ENCODE data around the gene IFT27. TPM values are rescaled to one million over a fixed set of nuclear protein-coding genes. Genes with fewer than 3 reads are reported as not detected.
A peak's percentile ranks its signal among the peaks of the same experiment; 100 is the strongest.

Gene IFT27
- total RNA-seq, 4 donors from 2014 or later = 2.3 to 27.0 (median 15.4) TPM

DNA sequence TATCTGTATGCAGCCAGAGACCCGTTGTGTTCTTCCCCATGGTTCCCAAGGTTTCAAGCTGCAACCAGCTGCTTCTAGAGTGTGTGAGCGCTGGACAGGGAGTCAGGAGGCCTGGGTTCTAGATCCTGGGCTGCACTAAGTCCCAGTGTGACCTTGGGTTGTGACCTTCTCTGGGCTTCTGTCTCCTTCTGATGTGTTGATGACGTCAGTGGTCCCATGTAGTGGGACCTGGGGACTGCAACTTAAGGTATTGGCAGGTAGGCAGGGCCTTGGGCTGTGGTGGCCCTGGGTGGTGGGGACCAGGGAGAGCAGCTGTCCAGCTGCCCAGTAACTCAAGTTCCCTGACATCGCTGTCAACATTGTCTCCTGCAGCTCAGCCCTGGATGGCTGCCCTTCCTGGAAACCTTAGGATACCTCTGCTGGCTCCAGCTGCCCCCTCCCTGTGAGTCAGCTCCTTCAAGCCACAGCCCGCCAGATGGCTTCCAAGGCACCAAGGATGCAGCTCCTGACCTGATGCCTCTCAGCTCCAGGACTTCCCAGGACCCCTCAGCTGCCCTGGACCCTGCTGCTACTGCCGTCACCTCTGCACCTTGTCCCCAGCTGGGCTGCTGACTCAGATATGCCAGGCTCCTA, 42.2 kb upstream of the IFT27 start:
- Histone ChIP-seq H3K9me3 (no peaks in the 10 kb centered on the region), H3K36me3 (no peaks in the 10 kb centered on the region), H3K27me3 (peaks cover 0 to 8% of the 10 kb centered on the region in 2 donors), H3K4me1 (no peaks in the 10 kb centered on the region), H3K4me3 (no peak overlapping the region), H3K27ac (no peak overlapping the region)
- DNase-seq = no peak
- no peak for TF ChIP-seq POLR2A (IDR thresholded peaks at IDR 0.05)
- TF ChIP-seq, protein P1, sequence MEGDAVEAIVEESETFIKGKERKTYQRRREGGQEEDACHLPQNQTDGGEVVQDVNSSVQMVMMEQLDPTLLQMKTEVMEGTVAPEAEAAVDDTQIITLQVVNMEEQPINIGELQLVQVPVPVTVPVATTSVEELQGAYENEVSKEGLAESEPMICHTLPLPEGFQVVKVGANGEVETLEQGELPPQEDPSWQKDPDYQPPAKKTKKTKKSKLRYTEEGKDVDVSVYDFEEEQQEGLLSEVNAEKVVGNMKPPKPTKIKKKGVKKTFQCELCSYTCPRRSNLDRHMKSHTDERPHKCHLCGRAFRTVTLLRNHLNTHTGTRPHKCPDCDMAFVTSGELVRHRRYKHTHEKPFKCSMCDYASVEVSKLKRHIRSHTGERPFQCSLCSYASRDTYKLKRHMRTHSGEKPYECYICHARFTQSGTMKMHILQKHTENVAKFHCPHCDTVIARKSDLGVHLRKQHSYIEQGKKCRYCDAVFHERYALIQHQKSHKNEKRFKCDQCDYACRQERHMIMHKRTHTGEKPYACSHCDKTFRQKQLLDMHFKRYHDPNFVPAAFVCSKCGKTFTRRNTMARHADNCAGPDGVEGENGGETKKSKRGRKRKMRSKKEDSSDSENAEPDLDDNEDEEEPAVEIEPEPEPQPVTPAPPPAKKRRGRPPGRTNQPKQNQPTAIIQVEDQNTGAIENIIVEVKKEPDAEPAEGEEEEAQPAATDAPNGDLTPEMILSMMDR (IDR thresholded peaks at IDR 0.05) = no peak
- intact Hi-C loops (cut with DNase I; ENCODE audit: low total_unique reads) = no loop called here

DNA sequence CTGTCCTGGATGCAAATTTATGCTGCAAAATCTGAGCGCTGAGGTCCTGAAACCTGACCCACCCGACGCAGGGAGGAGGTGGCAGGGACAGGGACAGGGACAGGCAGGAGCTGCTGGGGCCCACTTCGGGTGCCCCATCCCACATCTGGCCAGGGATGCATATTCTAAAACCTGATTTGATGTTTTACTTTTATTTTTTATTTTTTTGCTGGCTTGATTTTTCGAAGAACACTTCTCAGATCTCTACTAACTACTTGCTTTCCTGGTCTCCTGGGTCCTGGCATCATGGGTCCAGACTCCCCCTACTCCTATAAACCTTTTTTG, 41.6 kb upstream of the IFT27 start:
- Histone ChIP-seq H3K27ac (no peak overlapping the region), H3K9me3 (no peaks in the 10 kb centered on the region), H3K36me3 (no peaks in the 10 kb centered on the region), H3K4me1 (no peaks in the 10 kb centered on the region), H3K27me3 (peaks cover 0 to 8% of the 10 kb centered on the region in 2 donors), H3K4me3 (no peak overlapping the region)
- no peak for DNase-seq
- no peak for TF ChIP-seq POLR2A (IDR thresholded peaks at IDR 0.05)
- TF ChIP-seq, protein P1 (IDR thresholded peaks at IDR 0.05) = no peak
- intact Hi-C loops (cut with DNase I; ENCODE audit: low total_unique reads) = no loop called here

DNA sequence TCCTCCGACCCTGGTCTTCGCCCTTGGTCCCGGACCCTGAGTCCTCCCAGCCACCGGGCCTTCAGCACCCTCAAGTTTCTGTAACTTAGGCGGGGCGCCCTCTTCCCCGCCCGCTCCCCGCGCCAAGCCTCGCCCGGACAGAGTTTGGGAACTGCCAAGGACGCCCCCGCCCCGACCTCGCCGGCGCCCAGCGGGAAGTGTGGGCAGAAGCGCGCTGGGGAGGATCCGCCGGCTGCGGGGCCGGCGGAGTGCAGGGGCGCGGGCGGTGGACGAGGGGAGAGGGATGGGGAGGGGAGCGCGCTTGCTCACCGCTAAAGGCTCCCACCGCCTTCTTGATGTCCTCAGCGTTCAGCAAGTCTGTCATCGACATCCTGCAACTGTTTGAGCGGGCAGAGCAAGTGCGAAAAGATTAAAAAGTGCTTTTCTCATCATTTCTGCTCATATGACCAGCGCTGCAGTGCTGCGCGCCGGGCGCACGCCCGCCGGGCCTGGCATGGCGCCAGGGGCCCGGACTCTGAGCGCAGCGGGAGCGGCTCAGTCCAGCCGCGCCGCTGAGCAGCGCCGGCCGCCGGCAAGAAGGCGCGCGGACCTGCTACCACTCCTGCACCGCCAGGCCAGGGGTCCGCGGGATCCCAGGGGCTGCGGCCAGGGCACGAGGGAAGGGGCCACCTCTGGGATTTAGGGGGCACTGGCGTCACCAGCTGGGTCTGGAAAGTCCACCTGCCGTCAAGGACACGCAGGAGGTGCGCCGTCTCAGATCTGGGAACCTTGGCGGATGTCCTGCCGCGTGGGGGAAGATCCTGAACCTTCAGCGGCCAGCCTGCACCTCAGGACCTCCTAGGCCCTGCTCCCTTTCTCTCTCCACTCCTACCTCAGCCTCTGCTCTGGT, 41.0 kb upstream of the IFT27 start, which contains the start of gene PVALB:
PVALB (minus strand) TSS at position 400 of the 889 bp plus-strand sequence; CDS start at position 370, 30 bp downstream.
- H3K27me3 ChIP-seq = peaks cover 0 to 8% of the 10 kb centered on the region in 2 donors
- no peaks in the 10 kb centered on the region for H3K4me1 ChIP-seq
- H3K36me3 ChIP-seq = no peaks in the 10 kb centered on the region
- peak within 1 kb of the TSS in 1 of 2 donors; percentile 13 for H3K4me3 ChIP-seq
- DNase-seq = peak in 1 of 2 donors; percentile 26
- no peak for TF ChIP-seq POLR2A (IDR thresholded peaks at IDR 0.05)
- TF ChIP-seq, protein P1 (IDR thresholded peaks at IDR 0.05) = no peak
- no peaks in the 10 kb centered on the region for H3K9me3 ChIP-seq
- H3K27ac ChIP-seq = no peak within 1 kb of the TSS
- intact Hi-C loops (cut with DNase I; ENCODE audit: low total_unique reads) = no loop called here

DNA sequence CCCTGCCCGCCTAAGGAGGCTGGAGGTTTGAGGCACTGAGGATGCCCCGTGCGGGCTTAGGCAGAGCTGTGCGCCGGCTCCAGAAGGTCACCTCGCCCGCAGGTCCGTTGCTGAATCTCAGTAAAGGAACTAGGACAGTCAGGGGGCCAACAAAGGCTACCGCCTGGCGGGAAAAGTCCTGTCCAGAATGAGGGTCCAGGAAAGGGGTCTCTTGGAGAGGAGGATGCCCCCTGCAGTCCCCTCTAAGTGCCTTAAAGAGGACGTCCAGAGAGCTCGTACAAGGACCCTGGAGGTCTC, 40.4 kb upstream of the IFT27 start:
- no peaks in the 10 kb centered on the region for H3K36me3 ChIP-seq
- H3K9me3 ChIP-seq = no peaks in the 10 kb centered on the region
- peaks cover 0 to 8% of the 10 kb centered on the region in 2 donors for H3K27me3 ChIP-seq
- DNase-seq = no peak
- TF ChIP-seq, protein P1 (IDR thresholded peaks at IDR 0.05) = no peak
- TF ChIP-seq POLR2A (IDR thresholded peaks at IDR 0.05) = no peak
- H3K27ac ChIP-seq = no peak overlapping the region
- intact Hi-C loops (cut with DNase I; ENCODE audit: low total_unique reads) = no loop called here
- H3K4me1 ChIP-seq = no peaks in the 10 kb centered on the region
- no peak overlapping the region for H3K4me3 ChIP-seq

Measured in uterus (tissue), 4 donors.